GM13977 (cell line): Measurements from ENCODE around the gene TMEM163.
"Not testable (repeated sequence)": the region's sequence is repeated elsewhere in the genome, so short reads cannot be mapped to it uniquely, and the experiment has no call there.

Source experiments
- DNase-seq: peaks from one replicate; pipeline ENCODE4 v3.0.0; 2012; ENCODE audit warnings: low spot score
- CTCF ChIP-seq: IDR thresholded peaks from 2 replicates; pipeline ENCODE4 v1.5.1; 2012; ENCODE audit warnings: mild to moderate bottlenecking, control low read depth; ENCODE audit not compliant: insufficient read depth; ENCODE audit errors: extremely low read depth, missing control alignments
- in situ Hi-C: fragments of 300-500 bp; cut with MboI; formaldehyde crosslinking; loops from one replicate; pipeline ENCODE4 v1.12.0; 2022; ENCODE audit warnings: low sequenced_read_pairs, low pct_unique_long_range_greater_than_20kb, mixed read lengths, inconsistent platforms; ENCODE audit not compliant: unreplicated experiment

Gene TMEM163

GRCh38 chr2:134623046-134623445 is 95.8 kb downstream of the TMEM163 start:
- no peak for TF ChIP-seq CTCF
- no peak for DNase-seq
- in situ Hi-C loops = no loop called here

GRCh38 chr2:134621939-134622705 is 96.7 kb downstream of the TMEM163 start:
- no peak for DNase-seq
- in situ Hi-C loops = no loop called here
- TF ChIP-seq CTCF = no peak

- in situ Hi-C loops = no loop called here
- no peak for TF ChIP-seq CTCF
- no peak for DNase-seq
Measured at GRCh38 chr2:134619250-134619649, 99.5 kb downstream of the TMEM163 start.

GRCh38 chr2:134615480-134615879 is 103.3 kb downstream of the TMEM163 start:
- DNase-seq, in situ Hi-C loops: not testable (repeated sequence)

- in situ Hi-C loops = no loop called here
- DNase-seq = no peak
- no peak for TF ChIP-seq CTCF
Measured at GRCh38 chr2:134611316-134611715, 107.5 kb downstream of the TMEM163 start.

- TF ChIP-seq CTCF = no peak
- in situ Hi-C loops = no loop called here
- DNase-seq = no peak
Measured at GRCh38 chr2:134610871-134611270, 107.9 kb downstream of the TMEM163 start.

- in situ Hi-C loops = no loop called here
Measured at GRCh38 chr2:134609924-134610513, 108.8 kb downstream of the TMEM163 start.

More at GRCh38 chr2:134609924-134610513, 108.8 kb downstream of the TMEM163 start:
- no peak for TF ChIP-seq CTCF
- DNase-seq = no peak
